Heart left ventricle (tissue), 13 donors: ENCODE data around the gene CDK19.

Experiments
- POLR2A ChIP-seq, 2 donors: fragments of 450-650 bp; IDR thresholded peaks; one replicate each; pipeline ENCODE4 v1.6.1; 2017; ENCODE audit warnings: antibody characterized with exemption in 2 of 2, mild to moderate bottlenecking in 2 of 2, moderate library complexity in 2 of 2
- TF ChIP-seq, protein P1 (sequence below), 12 donors: fragments of 200-600 bp; sonication (generic) in 4 of 12; IDR thresholded peaks; one replicate each; pipeline versions ENCODE4 v1.5.0 to v1.8.0; 2018 to 2022; ENCODE audit warnings: antibody characterized with exemption in 12 of 12, mild to moderate bottlenecking in 5 of 12
- donor health status: ischemic (EF 13 %, LVEDD 7.1; RV severe dilation, severe dysfunction).
- donor health status: DM: no; HTN: yes; CAD: no.
- donor health status: DM: no; HTN: no; CAD: no.
- donor health status: ischemic (EF 25% LVEDD 6.9; RV normal size, moderate dysfunction).
- donor health status: ischemic (EF 25% LVEDD 5.7; RV mildly dilated, moderate dysfunction).
- donor health status: ischemic (EF 35%, LVEDD 5.7; RV mildly dilated, moderate dysfunction).
- donor health status: nonischemic (EF 11% LVEDD 7.7; RV severe dilation, severe dysfunction).
- donor health status: DM: yes; HTN: yes; CAD: no.
- donor health status: PGD.
- donor health status: ischemic (EF 29% LVEDD 5.4; RV normal size, mild dysfunction).
- donor health status: nonischemic (EF 23%, LVEDD 6.1; RV moderate dilation, normal function).

DNA sequence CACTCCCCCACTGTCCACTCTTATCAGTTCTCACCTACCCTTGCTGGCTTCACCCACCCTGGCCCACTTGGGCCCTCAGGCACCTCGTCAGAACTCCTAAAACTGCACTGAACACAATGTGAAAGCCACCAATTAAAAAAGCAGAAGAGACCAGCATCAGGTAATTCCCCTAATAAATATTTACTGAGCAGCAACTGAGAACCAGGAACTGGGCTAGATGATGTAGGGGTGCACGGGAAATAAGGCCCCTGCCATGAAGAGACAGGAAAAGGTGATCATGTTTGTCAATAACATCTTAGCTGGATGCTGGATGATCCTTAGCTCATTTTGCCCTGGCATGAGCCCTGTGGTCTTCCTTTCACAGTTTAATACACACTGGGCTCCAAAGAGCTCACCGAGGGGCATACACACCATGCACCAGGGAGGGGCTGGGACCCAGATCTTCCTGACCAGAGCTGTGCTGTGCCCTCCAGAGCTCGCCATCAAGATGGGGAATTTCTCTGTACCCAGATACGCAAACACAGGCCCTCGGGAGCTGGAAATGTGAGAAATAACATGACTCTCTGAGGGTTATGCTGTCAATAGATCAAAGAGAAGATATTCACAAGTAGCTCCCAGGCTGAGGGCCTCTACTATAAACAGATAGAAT lies 225.3 kb downstream of the CDK19 start:
- TF ChIP-seq, protein P1, sequence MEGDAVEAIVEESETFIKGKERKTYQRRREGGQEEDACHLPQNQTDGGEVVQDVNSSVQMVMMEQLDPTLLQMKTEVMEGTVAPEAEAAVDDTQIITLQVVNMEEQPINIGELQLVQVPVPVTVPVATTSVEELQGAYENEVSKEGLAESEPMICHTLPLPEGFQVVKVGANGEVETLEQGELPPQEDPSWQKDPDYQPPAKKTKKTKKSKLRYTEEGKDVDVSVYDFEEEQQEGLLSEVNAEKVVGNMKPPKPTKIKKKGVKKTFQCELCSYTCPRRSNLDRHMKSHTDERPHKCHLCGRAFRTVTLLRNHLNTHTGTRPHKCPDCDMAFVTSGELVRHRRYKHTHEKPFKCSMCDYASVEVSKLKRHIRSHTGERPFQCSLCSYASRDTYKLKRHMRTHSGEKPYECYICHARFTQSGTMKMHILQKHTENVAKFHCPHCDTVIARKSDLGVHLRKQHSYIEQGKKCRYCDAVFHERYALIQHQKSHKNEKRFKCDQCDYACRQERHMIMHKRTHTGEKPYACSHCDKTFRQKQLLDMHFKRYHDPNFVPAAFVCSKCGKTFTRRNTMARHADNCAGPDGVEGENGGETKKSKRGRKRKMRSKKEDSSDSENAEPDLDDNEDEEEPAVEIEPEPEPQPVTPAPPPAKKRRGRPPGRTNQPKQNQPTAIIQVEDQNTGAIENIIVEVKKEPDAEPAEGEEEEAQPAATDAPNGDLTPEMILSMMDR (IDR thresholded peaks at IDR 0.05): no peak
- no peak for TF ChIP-seq POLR2A (IDR thresholded peaks at IDR 0.05)
